GM19324 (cell line): ENCODE results near the gene TJP2.
A peak's percentile ranks its signal among the peaks of the same experiment; 100 is the strongest.

Experiments
- ATAC-seq: cut with Tn5 transposase; IDR thresholded peaks from one replicate; pipeline ENCODE4 v1.9.1; 2021; ENCODE audit warnings: mild to moderate bottlenecking, moderate library complexity; ENCODE audit not compliant: unreplicated experiment, low FRiP score

The TJP2 gene

GRCh38 chr9:69188975-69189374 is 14.9 kb downstream of the TJP2 start:
- ATAC-seq, result no peak

GRCh38 chr9:69190086-69190862 is 16.2 kb downstream of the TJP2 start:
- peak; percentile 67 for ATAC-seq

DNA sequence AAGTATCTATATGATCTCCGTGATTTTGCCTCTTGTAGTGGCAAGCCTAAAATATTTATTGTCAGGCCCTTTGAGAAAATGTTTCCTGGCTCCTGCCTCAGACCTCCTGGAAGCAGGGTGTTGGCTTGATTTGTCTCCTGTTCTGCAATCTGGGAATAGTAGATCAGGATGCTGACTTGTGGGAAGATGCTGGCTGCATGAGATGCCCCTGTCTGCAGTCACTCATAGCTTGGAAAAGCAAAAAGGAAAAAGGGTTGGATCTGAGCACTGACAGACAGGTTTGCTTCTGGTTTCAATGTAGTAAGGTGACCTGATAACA is 16.7 kb downstream of the TJP2 start:
- no peak for ATAC-seq

DNA sequence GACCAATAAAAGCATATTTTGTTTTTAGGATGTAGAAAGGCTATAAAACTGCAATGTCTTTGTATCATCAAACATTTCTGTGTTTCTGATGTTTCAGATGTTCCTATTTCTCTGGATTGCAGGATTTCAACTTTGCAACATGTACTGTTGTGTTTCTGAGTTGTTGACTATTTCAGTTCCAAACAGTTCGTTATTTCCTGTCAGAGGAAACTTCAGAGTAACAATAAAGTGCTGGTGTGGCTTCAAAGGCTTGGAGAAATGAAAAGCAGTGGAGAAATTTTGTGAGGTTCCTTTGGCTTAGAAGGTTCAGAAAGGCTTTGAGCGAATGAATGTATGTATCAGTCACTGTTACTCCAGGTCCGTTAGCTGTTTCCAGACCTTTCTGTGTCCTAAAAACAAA is 17.2 kb downstream of the TJP2 start:
- no peak for ATAC-seq

DNA sequence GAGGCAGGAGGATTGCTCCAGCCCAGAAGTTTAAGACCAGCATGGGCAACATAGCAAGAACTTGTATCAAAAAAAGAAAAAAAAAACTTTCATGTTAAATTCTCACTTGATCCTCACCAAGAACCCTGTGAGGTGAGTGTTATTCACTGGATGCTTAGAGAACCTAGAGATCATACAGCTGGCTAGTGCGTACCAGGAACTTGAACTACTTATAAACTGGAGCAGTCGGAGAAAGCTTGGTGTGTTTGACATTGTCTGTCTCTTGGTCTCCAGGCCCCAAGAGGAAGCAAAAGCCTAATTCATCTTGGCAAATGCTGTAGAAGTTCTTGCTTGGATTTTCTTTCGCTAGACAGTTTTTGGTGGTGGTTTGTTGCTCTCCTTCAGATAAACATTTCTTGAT is 18.1 kb downstream of the TJP2 start:
- ATAC-seq, result no peak

DNA sequence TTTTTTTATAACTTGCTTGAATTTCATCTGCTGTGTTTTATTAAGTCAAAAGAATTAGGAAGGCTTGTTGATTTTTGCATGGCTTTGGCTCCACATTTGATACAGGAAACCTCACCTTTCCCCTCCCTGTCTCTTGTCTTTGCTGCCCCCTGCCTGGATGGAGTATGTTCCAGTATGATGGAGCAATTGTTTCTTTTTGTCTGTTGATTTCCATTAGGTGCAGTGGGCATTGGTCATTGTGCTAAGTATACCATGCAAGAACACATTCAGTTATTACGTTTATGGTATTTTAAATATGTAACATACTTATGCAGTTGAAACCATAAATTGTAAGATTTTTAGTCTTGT is 19.6 kb downstream of the TJP2 start:
- ATAC-seq, result no peak

- no peak for ATAC-seq
Observed at GRCh38 chr9:69194702-69195418, 20.8 kb downstream of the TJP2 start.

- no peak for ATAC-seq
Observed at GRCh38 chr9:69195668-69196067, 21.6 kb downstream of the TJP2 start.

DNA sequence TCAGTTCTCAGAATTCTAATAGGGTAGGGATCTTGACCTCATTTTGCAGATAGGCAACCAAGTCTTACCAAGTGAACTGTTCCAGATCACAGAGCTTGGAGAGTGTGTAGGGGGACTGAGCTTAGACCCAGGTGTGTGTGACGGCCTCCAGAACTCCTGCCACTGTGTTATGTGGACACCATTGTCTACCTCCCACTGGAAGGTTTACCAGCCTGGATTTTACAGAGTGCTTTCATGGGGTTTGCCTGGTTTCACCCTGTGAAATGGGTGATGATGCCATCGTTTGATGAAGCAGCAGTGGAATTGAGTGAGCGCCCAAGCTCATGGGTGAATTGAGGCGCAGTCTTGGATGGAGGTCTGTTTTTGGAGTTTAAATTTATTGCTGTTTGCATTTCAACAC is 23.6 kb downstream of the TJP2 start:
- ATAC-seq, result no peak

- no peak for ATAC-seq
Observed at GRCh38 chr9:69198521-69199220, 24.6 kb downstream of the TJP2 start.

- ATAC-seq, result no peak
Observed at GRCh38 chr9:69199769-69200470, 25.8 kb downstream of the TJP2 start.

GRCh38 chr9:69202556-69202955 is 28.5 kb downstream of the TJP2 start:
- no peak for ATAC-seq

GRCh38 chr9:69204326-69204725 is 30.2 kb downstream of the TJP2 start:
- ATAC-seq, result no peak

GRCh38 chr9:69204849-69205248 is 30.8 kb downstream of the TJP2 start:
- ATAC-seq, result no peak

GRCh38 chr9:69206047-69206446 is 32.0 kb downstream of the TJP2 start:
- no peak for ATAC-seq

- ATAC-seq, result no peak
Observed at GRCh38 chr9:69207503-69207902, 33.4 kb downstream of the TJP2 start.

- no peak for ATAC-seq
Observed at GRCh38 chr9:69211424-69212036, 37.5 kb downstream of the TJP2 start.

- ATAC-seq, result no peak
Observed at GRCh38 chr9:69213647-69214046, 39.6 kb downstream of the TJP2 start.

GRCh38 chr9:69214939-69215338 is 40.9 kb downstream of the TJP2 start:
- ATAC-seq, result no peak

GRCh38 chr9:69215774-69216485 is 41.9 kb downstream of the TJP2 start:
- ATAC-seq, result no peak
